Measurements from ENCODE around the gene EZR.

Gene EZR

DNA sequence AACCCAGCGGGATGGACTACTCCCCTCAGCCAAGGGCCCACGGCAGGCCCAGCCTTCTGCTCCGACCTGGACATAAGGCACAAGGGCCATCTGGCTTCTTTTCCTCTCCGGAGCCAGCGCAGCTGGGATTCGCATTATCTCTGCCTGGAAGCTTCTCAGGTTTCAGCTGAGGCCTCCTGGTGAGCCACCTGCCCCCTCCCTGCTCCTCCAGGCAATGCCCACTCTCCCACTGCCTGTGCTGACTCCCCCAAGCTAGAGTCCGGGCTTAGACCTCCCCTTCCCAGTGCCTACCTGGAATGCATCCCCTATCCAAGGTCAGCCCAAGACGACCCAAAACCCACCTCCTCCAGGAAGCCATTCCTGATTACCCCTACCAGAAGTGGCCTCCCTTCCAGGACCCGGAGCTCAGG is 60.7 kb downstream of the EZR start:
- CTCF ChIA-PET = no interaction called here

DNA sequence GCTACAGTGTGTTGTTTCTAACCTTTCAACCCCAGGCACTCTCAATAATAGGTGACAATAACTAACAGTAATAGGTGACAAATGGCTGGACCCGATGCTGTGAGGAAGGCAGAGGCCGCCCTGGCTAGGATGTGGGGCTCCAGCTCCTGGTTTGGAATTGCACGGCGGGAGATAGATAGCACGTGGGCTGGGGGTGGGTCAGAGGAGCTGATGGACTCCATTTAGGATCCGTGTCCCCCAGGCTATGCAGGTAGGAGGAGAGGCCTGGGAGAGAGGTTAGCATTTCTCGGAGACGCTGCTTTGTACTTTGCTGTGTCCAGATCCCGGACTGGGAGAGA is 61.4 kb downstream of the EZR start:
- TF ChIP-seq, protein P1, sequence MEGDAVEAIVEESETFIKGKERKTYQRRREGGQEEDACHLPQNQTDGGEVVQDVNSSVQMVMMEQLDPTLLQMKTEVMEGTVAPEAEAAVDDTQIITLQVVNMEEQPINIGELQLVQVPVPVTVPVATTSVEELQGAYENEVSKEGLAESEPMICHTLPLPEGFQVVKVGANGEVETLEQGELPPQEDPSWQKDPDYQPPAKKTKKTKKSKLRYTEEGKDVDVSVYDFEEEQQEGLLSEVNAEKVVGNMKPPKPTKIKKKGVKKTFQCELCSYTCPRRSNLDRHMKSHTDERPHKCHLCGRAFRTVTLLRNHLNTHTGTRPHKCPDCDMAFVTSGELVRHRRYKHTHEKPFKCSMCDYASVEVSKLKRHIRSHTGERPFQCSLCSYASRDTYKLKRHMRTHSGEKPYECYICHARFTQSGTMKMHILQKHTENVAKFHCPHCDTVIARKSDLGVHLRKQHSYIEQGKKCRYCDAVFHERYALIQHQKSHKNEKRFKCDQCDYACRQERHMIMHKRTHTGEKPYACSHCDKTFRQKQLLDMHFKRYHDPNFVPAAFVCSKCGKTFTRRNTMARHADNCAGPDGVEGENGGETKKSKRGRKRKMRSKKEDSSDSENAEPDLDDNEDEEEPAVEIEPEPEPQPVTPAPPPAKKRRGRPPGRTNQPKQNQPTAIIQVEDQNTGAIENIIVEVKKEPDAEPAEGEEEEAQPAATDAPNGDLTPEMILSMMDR (conservative IDR thresholded peaks at IDR 0.05; ENCODE audit: low read depth) = no peak
- no peak overlapping the region for H3K27ac ChIP-seq
- POLR2A ChIA-PET (ENCODE audit: low non-redundant PET) = no interaction called here
- DNase-seq (ENCODE audit: low spot score) = no peak
- CTCF ChIA-PET = no interaction called here

More for the DNA sequence above, 60.7 kb downstream of the EZR start:
- POLR2A ChIA-PET (ENCODE audit: low non-redundant PET) = no interaction called here
- no peak for DNase-seq (ENCODE audit: low spot score)
- TF ChIP-seq, protein P1 (conservative IDR thresholded peaks at IDR 0.05; ENCODE audit: low read depth) = no peak
- H3K27ac ChIP-seq = no peak overlapping the region

DNA sequence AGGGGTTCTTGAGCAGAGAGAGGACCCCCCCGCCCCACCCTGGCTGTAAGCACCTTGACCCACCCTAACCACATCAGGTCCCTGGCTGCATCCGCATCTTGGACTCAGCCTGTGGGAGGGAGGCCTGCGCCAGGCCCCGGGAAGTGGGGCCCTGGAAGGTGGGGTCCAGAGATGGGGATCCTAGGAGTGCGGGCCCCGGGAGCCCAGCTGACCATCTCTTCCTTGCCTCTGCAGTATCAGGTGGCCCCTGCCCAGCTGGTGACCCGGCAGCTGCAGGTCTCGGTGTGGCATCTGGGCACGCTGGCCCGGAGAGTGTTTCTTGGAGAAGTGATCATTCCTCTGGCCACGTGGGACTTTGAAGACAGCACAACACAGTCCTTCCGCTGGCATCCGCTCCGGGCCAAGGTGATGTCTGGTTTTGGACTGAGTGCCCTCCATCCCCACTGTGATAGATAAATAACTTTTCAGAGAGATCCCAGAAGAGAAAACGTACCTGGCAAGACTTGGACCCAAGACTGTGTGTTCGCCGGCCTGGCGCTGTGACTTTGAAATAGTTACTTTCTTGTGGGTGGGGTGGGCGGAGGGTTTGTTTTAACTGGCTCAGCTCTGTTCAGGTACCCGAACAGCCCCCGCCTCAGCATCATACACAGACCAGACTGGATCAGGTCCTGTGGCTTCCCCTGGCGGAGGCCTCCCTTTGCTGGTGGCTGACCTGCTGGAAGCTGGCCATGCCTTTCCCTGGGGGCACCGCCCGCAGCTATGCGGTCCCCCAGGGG is 62.0 kb downstream of the EZR start:
- TF ChIP-seq, protein P1 (conservative IDR thresholded peaks at IDR 0.05; ENCODE audit: low read depth) = no peak
- CTCF ChIA-PET = no interaction called here
- no peak overlapping the region for H3K27ac ChIP-seq
- POLR2A ChIA-PET (ENCODE audit: low non-redundant PET) = no interaction called here
- no peak for DNase-seq (ENCODE audit: low spot score)

DNA sequence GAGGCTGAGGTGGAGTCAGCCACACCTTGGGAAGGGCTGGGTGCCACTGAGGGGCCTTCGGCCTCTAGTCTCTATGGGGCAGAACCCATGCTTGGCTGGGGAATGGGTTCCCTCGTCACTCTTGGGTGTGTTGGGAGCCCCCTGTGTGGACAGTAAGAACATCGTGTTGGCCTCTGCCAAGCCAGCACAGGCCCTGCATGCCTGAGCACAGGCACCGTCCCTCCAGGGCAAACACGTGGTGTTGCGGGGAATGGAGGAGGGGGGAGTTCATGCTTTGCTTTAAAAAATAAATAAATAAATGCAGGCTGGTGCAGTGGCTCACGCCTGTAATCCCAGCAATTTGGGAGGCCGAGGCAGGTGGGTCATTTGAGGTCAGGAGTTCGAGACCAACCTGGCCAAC is 63.0 kb downstream of the EZR start:
- TF ChIP-seq, protein P1 (conservative IDR thresholded peaks at IDR 0.05; ENCODE audit: low read depth) = no peak
- peak; percentile 54 for DNase-seq (ENCODE audit: low spot score)
- H3K27ac ChIP-seq = no peak overlapping the region
- ChIA-PET CTCF (no interaction called here), POLR2A (ENCODE audit: low non-redundant PET) (no interaction called here)

DNA sequence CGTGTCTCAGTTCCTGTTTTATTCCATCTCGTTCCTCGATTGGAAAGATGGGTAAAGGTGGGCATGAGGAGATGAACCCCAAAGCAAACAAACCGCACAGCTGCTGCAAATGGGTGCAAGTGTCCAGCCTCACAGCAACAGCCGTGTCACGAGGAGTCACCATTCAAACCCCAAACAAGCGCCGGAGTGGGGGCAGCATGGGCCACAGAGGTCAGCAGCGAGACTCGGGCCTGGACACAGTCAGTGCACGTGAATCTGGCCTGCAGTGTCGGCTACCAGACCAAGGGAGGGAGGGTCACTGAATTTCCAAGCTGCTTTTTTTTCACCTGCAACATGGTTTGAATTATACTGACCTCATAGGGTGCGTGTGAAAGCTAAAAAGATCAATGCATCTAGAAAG is 63.5 kb downstream of the EZR start:
- TF ChIP-seq, protein P1 (conservative IDR thresholded peaks at IDR 0.05; ENCODE audit: low read depth) = no peak
- DNase-seq (ENCODE audit: low spot score) = no peak
- ChIA-PET POLR2A (ENCODE audit: low non-redundant PET) (no interaction called here), CTCF (no interaction called here)
- no peak overlapping the region for H3K27ac ChIP-seq

DNA sequence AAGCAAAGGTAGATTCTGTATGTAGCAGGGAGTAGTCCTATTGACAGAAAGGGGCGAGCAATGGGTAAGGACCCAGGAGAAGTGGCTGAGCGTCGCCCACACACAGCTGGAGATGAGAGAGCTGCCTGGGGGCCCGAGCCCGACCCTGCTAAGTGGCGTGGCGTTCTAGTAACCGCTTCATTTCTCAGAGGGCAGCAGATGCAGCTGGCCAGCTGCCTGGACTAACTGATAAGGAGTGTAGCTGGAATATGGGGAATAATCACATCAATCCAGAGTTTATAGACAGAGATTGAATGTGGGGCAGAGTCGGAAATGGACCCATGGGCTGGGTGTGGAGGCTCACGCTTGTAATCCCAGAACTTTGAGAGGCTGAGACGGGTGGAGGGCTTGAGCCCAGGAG is 64.4 kb downstream of the EZR start:
- CTCF ChIA-PET = no interaction called here
- TF ChIP-seq, protein P1 (conservative IDR thresholded peaks at IDR 0.05; ENCODE audit: low read depth) = no peak
- H3K27ac ChIP-seq = no peak overlapping the region
- DNase-seq (ENCODE audit: low spot score) = no peak
- POLR2A ChIA-PET (ENCODE audit: low non-redundant PET) = no interaction called here

Data from RWPE1 (cell line).